Body of pancreas (tissue), 4 donors: ENCODE data around the gene NOL12. TPM values are rescaled to one million over a fixed set of nuclear protein-coding genes. Genes with fewer than 3 reads are reported as not detected.
A peak's percentile ranks its signal among the peaks of the same experiment; 100 is the strongest.

Experiments used
- ATAC-seq: fragments of 150-250 bp; one replicate; pipeline ENCODE4 v1.9.1; 2016
- DNase-seq, 4 donors: peaks; one replicate each; pipeline ENCODE4 v3.0.0-alpha.2; 2019
- H3K27ac ChIP-seq, 4 donors: fragments of 200-600 bp; sonication (generic); 1 replicate in 3 of 4; 2 replicates in 1 of 4; pipeline versions ENCODE4 v1.5.1 to v1.6.1; 2016 to 2019; ENCODE audit warnings: mild to moderate bottlenecking in 1 of 4, mixed read lengths in 1 of 4, moderate library complexity in 1 of 4
- H3K27me3 ChIP-seq, 2 donors: fragments of 200-600 bp; sonication (generic); one replicate each; pipeline ENCODE4 v1.6.0; 2016; ENCODE audit warnings: mild to moderate bottlenecking in 1 of 2
- H3K36me3 ChIP-seq, 2 donors: fragments of 200-600 bp; sonication (generic); replicated peaks in 1 of 2; 2 replicates each; pipeline ENCODE4 v1.5.1; 2016; ENCODE audit warnings: low read depth in 2 of 2; ENCODE audit not compliant: insufficient read depth in 1 of 2
- H3K4me1 ChIP-seq: fragments of 200-600 bp; sonication (generic); one replicate; pipeline ENCODE4 v1.6.0; 2016
- H3K4me3 ChIP-seq, 2 donors: fragments of 200-600 bp; sonication (generic); 1 replicate in 1 of 2; 2 replicates in 1 of 2; pipeline ENCODE4 v1.5.1; 2016 to 2019
- H3K9me3 ChIP-seq, 3 donors: fragments of 200-600 bp; sonication (generic); 1 replicate in 2 of 3; 2 replicates in 1 of 3; pipeline ENCODE4 v1.5.1; 2016
- POLR2A ChIP-seq, 3 donors: fragments of 450-650 bp; IDR thresholded peaks; one replicate each; pipeline ENCODE4 v1.6.1; 2016; ENCODE audit warnings: antibody characterized with exemption in 3 of 3, mild to moderate bottlenecking in 2 of 3
- WGBS, 2 donors: methylation state at CpG; one replicate each; pipeline ENCODE4 v1.1.5; 2017; 5-methylcytosine and 5-hydroxymethylcytosine counted together
- intact Hi-C: fragments of 100-400 bp; cut with DNase I; formaldehyde crosslinking; loops from one replicate; pipeline ENCODE4 v1.15.1; 2023
- total RNA-seq, 2 donors: library from RNA; depleted of rRNA; stranded (reverse); fragments of >200 nt; gene quantifications; one replicate each; pipeline ENCODE4 v1.1.0, GENCODE V29; 2016
- TF ChIP-seq, protein P1 (sequence below), 7 experiments: fragments of 450-650 bp in 4 of 7; fragments of 200-600 bp in 3 of 7; sonication (generic) in 3 of 7; IDR thresholded peaks; one replicate each; pipeline ENCODE4 v1.5.1; 2016 to 2019; ENCODE audit warnings: antibody characterized with exemption in 7 of 7

Gene NOL12
- total RNA-seq, 2 donors from 2014 or later: 10.4 to 19.1 TPM

DNA sequence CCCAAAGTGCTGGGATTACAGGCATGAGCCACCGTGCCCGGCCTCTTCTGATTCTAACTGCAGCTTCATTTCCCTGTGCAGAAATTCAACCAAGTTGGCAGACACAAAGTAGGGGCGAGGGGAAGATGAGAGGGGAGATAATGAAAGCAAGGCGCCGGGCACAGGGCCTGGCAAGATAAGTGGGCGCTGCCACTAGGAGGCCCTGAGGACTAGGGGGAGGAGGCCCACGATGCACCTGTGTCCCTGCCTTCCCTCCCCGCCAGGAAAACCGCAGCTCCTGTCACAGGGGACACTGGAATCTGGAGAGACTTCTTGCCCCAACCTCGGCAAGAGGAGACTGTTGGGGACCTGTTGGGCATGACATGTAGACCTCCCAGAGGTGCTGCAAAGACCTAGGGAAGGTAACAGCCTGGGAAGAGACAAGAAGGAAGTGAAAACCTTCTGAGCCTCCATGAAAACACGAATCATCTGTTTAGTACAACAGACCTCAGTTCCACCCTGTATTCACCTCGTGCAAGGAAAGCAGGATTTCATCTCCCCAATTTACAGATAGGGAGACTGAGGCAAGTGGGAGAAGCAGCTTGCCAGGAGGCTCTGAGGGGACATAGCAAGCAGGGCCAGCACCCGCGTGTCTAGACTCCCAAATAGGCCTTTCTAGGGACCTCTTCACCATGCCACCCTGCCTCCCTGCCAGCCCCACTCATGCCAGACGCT is 13.8 kb upstream of the NOL12 start:
- peaks cover 32% of the 10 kb centered on the region for H3K4me1 ChIP-seq
- no peaks in the 10 kb centered on the region for H3K9me3 ChIP-seq
- intact Hi-C loops: no loop called here
- TF ChIP-seq POLR2A (IDR thresholded peaks at IDR 0.05): no peak
- TF ChIP-seq, protein P1, sequence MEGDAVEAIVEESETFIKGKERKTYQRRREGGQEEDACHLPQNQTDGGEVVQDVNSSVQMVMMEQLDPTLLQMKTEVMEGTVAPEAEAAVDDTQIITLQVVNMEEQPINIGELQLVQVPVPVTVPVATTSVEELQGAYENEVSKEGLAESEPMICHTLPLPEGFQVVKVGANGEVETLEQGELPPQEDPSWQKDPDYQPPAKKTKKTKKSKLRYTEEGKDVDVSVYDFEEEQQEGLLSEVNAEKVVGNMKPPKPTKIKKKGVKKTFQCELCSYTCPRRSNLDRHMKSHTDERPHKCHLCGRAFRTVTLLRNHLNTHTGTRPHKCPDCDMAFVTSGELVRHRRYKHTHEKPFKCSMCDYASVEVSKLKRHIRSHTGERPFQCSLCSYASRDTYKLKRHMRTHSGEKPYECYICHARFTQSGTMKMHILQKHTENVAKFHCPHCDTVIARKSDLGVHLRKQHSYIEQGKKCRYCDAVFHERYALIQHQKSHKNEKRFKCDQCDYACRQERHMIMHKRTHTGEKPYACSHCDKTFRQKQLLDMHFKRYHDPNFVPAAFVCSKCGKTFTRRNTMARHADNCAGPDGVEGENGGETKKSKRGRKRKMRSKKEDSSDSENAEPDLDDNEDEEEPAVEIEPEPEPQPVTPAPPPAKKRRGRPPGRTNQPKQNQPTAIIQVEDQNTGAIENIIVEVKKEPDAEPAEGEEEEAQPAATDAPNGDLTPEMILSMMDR (IDR thresholded peaks at IDR 0.05): no peak
- no peak overlapping the region for H3K27ac ChIP-seq
- ATAC-seq: no peak
- no peak for DNase-seq
- H3K4me3 ChIP-seq: no peak overlapping the region
- WGBS, 2 donors: 59 to 67% methylated on average over 14 to 15 of the region's 15 CpGs
- no peaks in the 10 kb centered on the region for H3K27me3 ChIP-seq
- no peaks in the 10 kb centered on the region for H3K36me3 ChIP-seq

DNA sequence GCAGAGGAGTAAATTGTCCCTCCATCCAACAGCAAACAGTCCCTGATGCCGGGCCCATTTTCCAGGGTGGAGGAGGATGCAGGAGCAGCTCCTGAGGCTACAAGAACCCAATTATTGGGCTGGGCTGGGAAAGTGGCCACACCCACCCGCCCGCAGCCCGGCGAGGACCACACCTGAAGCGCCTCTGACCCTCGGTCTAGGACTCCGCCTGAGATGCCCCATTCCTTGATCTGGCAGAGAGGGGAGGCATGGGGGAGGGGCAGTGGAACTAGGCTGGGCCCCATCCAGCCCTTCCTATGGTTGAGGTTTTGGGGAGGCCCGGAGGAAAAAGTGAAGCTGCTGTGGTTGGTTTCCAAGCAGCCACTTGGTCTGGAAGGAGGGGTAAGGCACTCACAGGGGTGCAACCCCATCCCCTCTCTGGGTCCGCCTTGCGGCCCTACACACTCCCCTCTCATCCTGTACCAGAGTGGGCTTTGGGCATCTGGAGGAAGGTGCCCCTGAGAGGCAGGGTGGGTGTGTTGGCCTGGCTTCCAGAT is 13.2 kb upstream of the NOL12 start:
- Histone ChIP-seq H3K36me3 (no peaks in the 10 kb centered on the region), H3K4me3 (no peak overlapping the region), H3K9me3 (no peaks in the 10 kb centered on the region), H3K27ac (no peak overlapping the region), H3K4me1 (peaks cover 33% of the 10 kb centered on the region), H3K27me3 (no peaks in the 10 kb centered on the region)
- intact Hi-C loops: no loop called here
- no peak for TF ChIP-seq POLR2A (IDR thresholded peaks at IDR 0.05)
- TF ChIP-seq, protein P1 (IDR thresholded peaks at IDR 0.05): no peak
- DNase-seq (no peak), ATAC-seq (no peak)
- 58 to 82% methylated on average over 3 to 10 of the region's 11 CpGs for WGBS, 2 donors

DNA sequence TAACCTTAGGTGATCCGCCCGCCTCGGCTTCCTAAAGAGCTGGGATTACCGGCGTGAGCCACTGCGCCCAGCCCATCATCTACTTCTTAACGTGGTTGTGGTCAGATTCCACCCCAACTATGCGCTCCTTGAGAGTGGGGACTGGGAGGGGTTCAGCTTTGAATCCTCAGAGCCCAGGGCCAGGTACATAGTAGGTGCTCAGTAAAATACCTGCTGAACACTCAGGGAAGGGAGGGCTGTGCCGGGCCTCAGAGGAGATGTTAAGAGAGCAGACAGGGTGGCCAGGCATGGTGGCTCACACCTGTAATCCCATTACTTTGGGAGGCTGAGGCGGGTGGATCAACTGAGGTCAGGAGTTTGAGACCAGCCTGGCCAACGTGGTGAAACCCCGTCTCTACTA is 11.9 kb upstream of the NOL12 start:
- Histone ChIP-seq H3K27ac (peak overlapping the region in 3 of 4 donors; percentile 75 to 88 (median 78)), H3K4me3 (no peak overlapping the region), H3K27me3 (no peaks in the 10 kb centered on the region), H3K4me1 (peaks cover 33% of the 10 kb centered on the region), H3K9me3 (no peaks in the 10 kb centered on the region), H3K36me3 (no peaks in the 10 kb centered on the region)
- ATAC-seq (no peak), DNase-seq (no peak)
- TF ChIP-seq, protein P1 (IDR thresholded peaks at IDR 0.05): no peak
- no peak for TF ChIP-seq POLR2A (IDR thresholded peaks at IDR 0.05)
- WGBS, 2 donors: 85 to 92% methylated on average over 12 of the region's 12 CpGs
- intact Hi-C loops: no loop called here

DNA sequence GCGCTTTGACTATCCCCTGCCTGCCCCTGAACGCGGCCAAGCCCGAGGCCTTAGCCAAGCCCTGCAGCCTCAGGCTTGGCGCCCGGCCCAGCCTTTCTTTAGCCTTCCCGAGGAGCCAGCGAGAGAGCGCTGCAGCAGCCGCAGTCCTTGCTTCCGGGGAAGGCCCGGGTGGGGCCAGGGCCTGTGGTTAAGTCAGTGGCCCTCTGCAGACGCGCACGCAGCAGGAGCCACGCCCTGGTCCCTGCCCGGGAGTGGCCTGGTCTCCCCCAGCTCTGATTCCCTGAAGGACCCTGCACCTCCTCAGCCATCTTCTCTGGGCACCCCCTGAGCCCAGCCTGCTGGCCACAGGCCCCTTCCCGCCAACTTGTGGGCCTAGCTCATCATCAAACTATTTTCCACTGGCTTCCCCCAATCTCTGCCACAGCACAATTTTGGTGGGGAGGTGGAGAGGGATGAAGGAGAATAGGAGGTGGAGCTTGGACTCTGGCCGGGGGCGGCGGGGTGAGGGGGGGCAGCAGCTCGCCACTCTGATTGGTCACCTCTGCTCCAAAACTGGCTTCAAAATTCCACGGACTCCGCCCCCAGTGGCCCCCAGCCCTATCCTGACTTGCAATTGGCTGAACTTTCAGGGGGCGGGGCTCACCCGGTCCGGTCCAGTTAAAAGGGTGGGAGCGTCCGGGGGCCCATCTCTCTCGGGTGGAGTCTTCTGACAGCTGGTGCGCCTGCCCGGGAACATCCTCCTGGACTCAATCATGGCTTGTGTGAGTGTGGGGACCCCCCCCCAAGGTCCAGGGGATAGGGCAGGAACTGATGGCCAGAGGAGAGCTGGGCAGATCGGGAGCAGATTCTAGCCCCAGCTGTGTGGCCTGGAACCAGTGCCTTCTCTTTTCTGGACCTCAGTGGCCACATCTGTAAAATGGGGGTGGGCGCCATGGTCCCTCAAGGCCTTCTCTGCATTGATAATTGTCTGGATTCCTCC is 10.9 kb upstream of the NOL12 start, which contains the start of gene LGALS1:
LGALS1 (plus strand) TSS at position 686 of the 979 bp plus-strand sequence; CDS start at position 753, 67 bp downstream.
- DNase-seq (peak; percentile 81 to 95 (median 92)), ATAC-seq (peak; percentile 71)
- Histone ChIP-seq H3K36me3 (no peaks in the 10 kb centered on the region), H3K4me3 (peak within 1 kb of the TSS in 1 of 2 donors; percentile 19), H3K9me3 (no peaks in the 10 kb centered on the region), H3K4me1 (peaks cover 33% of the 10 kb centered on the region), H3K27me3 (no peaks in the 10 kb centered on the region), H3K27ac (peak within 1 kb of the TSS; percentile 75 to 88 (median 82))
- intact Hi-C loops: no loop called here
- TF ChIP-seq, protein P1 (IDR thresholded peaks at IDR 0.05): peak in 2 of 7 experiments; percentile 32 to 40
- TF ChIP-seq POLR2A (IDR thresholded peaks at IDR 0.05): peak in 2 of 3 donors; percentile 35 to 42
- WGBS, 2 donors: 15 to 21% methylated on average over 28 to 34 of the region's 34 CpGs
